Femur (tissue), 1 donor: ENCODE results near the gene MKLN1.
"Not testable (repeated sequence)": the region's sequence is repeated elsewhere in the genome, so short reads cannot be mapped to it uniquely, and the experiment has no call there.

Experiments
- DNase-seq: peaks from one replicate; pipeline ENCODE4 v3.0.0-alpha.2; 2017

Gene MKLN1

DNA sequence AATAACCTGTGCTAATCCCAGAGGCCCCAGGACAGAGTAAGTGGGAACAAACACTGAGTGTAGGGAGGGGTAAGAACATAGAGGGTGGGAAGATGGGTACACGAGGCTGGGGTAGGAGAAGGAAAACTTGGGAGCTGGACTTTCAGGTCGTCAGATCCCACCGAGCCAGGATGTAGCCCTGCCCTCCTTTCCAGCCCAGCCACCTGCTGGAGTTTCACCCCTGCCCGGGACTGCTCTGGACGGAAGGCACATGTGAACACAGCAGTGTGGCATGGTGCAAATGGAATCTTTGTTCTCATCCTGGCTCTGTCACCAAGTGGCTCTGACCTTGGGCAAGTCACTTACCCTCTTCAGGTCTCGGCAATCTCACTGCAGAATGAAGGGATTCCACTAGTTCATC is 176.0 kb downstream of the MKLN1 start:
- no peak for DNase-seq

DNA sequence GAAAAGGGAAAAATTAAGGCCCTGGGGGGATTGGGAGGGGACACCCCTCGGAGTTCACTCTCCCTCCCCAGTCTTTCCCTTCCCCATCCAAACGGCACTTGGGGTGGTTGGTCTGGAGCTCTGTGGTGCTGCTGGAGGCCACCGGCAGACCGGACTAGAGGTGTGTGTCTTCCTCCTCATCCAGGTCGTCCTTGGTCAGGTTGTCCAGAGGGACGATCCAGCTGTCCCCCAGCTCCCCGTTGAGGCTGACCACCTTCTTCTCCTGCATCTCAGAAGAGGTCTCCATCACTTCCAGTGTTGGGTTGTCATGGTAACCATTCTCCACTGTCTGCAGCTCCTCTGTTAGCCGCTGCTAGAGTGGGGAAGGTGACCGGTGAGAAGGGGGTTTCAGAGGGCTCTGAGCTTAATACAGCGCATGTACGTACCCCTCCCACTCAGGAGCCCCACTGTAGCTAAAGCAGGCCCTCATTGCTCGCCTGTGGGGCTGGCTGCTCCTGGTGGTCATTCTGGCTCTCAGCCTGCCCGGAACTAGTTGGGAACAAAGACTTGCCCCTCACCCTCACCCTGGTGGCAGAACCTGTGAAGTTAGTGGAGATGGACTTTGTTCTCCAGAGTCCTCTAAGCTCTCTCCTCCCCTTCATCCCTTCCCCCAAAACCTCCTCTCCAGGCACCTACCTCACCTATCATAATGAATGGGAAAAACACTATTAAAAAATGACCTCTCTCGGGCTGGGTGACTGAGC is 176.7 kb downstream of the MKLN1 start:
- DNase-seq, result no peak

- not testable (repeated sequence) for DNase-seq
Observed at GRCh38 chr7:131505037-131505620, 177.5 kb downstream of the MKLN1 start.

GRCh38 chr7:131505636-131506557 is 178.2 kb downstream of the MKLN1 start:
- DNase-seq, result no peak

- no peak for DNase-seq
Observed at GRCh38 chr7:131506597-131506996, 178.9 kb downstream of the MKLN1 start.

GRCh38 chr7:131507592-131508331 is 180.1 kb downstream of the MKLN1 start:
- DNase-seq, result peak; percentile 84

DNA sequence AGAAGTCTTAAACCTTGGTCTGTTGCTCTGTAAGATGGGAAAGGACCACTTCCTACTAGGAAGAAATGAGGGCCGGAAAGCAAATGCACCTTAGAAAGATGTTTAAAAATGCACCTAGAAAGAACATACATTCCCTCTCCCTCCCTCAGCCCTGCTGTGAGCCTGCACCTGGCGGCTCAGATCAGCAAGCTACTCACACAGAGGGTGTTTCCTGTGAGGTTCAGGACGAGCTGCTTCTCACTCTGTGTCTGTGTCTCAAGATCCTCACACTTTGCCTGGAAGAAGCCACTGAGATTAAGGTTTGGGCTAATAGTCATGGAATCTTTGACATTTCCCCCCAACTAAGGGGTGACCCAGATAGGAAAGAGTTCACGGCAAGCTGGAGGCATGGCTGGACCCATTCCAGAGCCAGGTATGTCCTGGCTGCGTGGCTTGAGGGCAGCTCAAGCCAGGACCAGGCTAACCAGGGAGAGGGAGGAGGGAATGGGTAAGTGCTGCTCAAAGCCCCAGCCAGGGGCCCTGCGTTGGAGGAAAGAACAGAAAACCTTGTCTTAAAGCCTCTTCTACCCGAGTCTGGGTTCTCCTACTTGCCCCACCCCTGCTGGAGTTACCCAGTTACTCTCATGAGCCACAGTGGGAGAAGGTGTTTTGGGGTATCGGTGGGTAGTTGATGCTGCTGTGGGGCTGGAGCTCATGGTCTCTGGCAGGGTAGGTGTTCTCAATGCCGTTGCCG is 181.2 kb downstream of the MKLN1 start:
- DNase-seq, result no peak

DNA sequence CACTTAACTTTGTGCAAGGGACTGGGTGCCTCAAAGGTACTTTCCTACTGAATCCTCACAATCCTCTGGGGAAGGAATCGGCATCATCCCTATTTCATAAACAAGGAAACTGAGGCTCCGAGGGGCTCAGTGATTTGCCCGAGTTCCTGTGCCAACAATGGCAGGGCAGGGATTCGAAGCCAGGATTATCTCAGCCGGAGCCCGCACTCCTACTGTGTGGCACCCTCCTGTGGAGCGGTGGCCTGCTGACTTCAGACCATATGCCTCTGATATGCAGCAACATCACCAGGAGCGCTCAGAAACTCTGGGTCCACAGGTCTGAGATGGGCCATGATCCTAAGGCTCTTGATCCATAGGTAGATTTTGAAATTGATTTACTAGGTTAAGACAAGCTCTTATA is 182.1 kb downstream of the MKLN1 start:
- no peak for DNase-seq

DNA sequence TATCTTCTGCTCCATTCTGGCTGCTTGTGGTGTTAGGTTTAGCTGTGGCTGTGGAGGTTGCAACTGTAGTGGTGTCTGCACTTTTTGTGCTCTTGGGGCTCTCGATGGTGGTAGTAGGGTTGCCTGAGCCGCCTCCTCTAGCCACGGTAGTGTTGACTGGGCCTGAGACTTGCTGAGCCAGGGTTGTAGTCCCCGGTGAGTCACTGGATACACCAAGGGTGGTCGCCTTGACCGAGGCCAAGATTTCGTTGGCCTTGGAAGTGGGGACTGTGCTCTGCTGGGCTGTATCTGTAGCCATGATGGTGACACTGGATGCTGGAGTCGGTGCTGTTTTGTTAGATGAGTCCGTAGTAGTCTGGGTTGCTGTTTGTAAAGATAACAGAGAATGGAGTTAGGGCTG is 183.4 kb downstream of the MKLN1 start:
- DNase-seq, result no peak

DNA sequence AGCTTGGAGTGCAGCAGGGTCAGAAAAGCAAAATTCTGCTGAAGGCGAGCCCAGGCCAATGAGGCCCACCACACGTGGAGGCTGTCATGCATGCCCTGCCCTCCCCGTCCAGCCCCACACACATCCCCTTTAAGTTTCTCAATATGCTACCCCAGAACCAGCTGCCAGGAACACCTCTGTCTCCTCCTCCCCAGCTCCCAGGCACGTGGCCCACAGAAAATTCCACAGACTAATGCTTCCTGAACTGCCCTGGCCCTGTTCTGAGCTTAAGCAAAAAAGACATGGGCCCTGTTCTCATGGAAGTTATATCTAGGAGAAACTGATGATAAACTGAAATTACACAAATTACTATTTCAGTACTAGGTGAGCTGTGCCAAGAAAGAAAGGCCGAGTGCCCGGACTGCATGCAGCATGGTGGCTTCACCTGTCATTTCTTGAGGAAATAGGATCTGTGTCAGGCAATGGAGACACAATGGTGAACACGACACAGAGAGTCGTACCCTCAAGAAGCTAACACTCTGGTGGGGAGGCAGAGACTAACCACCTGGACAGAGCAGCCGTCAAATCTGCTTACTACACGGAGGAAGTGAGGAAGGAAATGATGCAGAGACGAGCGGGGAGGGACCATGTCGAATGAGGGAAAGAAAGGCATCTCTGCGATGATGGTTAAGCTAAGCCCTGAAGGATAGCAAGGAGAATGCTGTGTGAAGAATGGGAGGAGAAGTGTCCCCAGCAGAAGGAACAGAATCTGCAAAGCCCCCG is 184.3 kb downstream of the MKLN1 start:
- DNase-seq, result no peak

DNA sequence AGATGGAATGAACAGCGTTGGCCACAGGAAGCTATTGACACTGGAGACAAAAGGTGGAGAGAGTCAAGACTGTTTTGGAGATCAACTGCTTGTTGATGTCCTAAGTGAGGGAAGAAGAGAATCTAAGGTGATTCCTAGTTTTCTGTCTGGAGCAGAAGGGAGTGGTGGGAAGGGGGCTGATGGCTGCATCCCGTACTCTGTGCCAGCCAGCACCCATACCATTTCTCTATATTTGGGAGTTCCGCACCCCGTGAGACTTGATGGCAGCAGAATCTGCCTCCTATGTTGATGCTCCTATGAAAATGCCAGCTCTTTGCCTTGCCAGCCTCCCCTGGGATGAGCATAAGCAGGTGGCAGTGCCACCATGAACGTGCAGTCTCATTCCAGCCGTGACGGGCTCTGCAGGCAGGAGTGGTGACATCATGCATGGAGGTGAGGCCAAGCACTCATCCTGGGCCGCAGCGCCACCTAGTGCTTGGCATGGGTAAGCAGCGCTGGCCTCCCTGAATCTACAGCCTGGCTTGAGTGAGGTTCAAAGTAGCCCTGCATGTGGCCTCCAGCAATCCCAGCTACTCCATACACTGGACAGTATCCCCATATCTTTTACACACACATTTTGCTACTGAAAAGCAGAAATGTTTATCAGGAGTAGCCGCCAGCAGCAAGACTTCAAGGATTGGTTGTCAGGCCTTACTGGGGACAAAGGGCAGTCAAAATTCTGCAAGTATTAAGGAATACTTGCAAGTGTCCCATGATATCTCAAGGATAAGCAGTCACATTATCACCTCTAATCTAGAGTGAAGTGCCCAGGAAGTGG is 185.8 kb downstream of the MKLN1 start:
- peak; percentile 87 for DNase-seq

DNA sequence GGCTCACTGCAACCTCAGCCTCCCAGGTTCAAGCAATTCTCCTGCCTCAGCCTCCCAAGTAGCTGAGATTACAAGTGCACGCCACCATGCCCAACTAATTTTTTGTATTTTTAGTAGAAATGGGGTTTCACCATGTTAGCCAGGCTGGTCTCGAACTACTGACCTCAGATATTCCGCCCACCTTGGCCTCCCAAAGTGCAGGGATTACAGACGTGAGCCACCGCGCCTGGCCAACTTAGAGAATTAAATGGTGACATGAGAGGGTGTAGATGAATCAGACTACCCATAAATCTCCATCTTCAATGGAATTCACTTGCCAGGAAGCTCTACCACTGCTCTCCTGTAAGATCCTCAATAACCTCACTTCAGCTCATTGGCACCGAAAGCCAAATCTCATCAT is 187.8 kb downstream of the MKLN1 start:
- not testable (repeated sequence) for DNase-seq

GRCh38 chr7:131517218-131517923 is 189.7 kb downstream of the MKLN1 start:
- no peak for DNase-seq

- no peak for DNase-seq
Observed at GRCh38 chr7:131518626-131519025, 190.9 kb downstream of the MKLN1 start.

- no peak for DNase-seq
Observed at GRCh38 chr7:131521651-131522163, 194.0 kb downstream of the MKLN1 start.

GRCh38 chr7:131522325-131522930 is 194.8 kb downstream of the MKLN1 start:
- DNase-seq, result no peak

GRCh38 chr7:131524115-131524514 is 196.4 kb downstream of the MKLN1 start:
- no peak for DNase-seq

GRCh38 chr7:131524703-131525102 is 197.0 kb downstream of the MKLN1 start:
- no peak for DNase-seq

- DNase-seq, result no peak
Observed at GRCh38 chr7:131525820-131526219, 198.1 kb downstream of the MKLN1 start.
